SU-DHL-6 (cell line): ENCODE measurements around the gene TRIM54.

Source experiments
- H2AFZ ChIP-seq: fragments of 200-600 bp; sonication (generic); 2 replicates; pipeline ENCODE4 v1.6.1; 2014; ENCODE audit warnings: low read depth, mild to moderate bottlenecking, moderate library complexity, mixed read lengths, antibody characterized with exemption, low read length; ENCODE audit not compliant: severe bottlenecking
- H3F3A ChIP-seq: fragments of 200-600 bp; shearing (Covaris generic); 2 replicates; pipeline ENCODE4 v1.6.0; 2016; ENCODE audit warnings: antibody characterized with exemption, mild to moderate bottlenecking; ENCODE audit not compliant: insufficient read depth
- H3K27ac ChIP-seq: fragments of 200-600 bp; sonication (generic); 2 replicates; pipeline ENCODE4 v1.5.1; 2016; ENCODE audit warnings: low read depth, mild to moderate bottlenecking, low read length, moderate library complexity, mixed read lengths
- H3K27me3 ChIP-seq: fragments of 200-600 bp; sonication (generic), shearing (Covaris generic); 2 replicates; pipeline ENCODE4 v1.6.0; 2014; ENCODE audit warnings: mild to moderate bottlenecking, low read length
- H3K36me3 ChIP-seq: fragments of 200-600 bp; sonication (generic); 2 replicates; pipeline ENCODE4 v1.6.1; 2014; ENCODE audit warnings: mild to moderate bottlenecking, low read length, mixed read lengths
- H3K4me2 ChIP-seq: fragments of 300-600, 200-600 bp; shearing (Covaris generic), sonication (generic); 2 replicates; pipeline ENCODE4 v1.6.0; 2014; ENCODE audit warnings: low read length, low read depth, mild to moderate bottlenecking; ENCODE audit not compliant: poor library complexity, severe bottlenecking
- H3K4me3 ChIP-seq: fragments of 200-600 bp; sonication (generic); 2 replicates; pipeline ENCODE4 v1.5.1; 2014; ENCODE audit warnings: antibody characterized with exemption, low read length, mild to moderate bottlenecking, mixed read lengths; ENCODE audit not compliant: insufficient read depth, poor library complexity, severe bottlenecking
- H3K79me2 ChIP-seq: fragments of 200-600 bp; sonication (generic); 2 replicates; pipeline ENCODE4 v1.6.1; 2014; ENCODE audit warnings: mild to moderate bottlenecking, low read length, moderate library complexity; ENCODE audit not compliant: insufficient read depth
- H3K9ac ChIP-seq: fragments of 200-600 bp; sonication (generic); 2 replicates; pipeline ENCODE4 v1.7.0; 2014; ENCODE audit warnings: mild to moderate bottlenecking, low read length
- H3K9me2 ChIP-seq: fragments of 200-600 bp; sonication (generic); replicated peaks from 2 replicates; pipeline ENCODE4 v1.6.1; 2014; ENCODE audit warnings: low read length; ENCODE audit not compliant: insufficient read depth
- H3K9me3 ChIP-seq: fragments of 200-600 bp; sonication (generic); 2 replicates; pipeline ENCODE4 v1.6.1; 2014; ENCODE audit warnings: low read length, mixed read lengths; ENCODE audit not compliant: insufficient read depth
- H4K20me1 ChIP-seq: fragments of 200-600 bp; sonication (generic); 2 replicates; pipeline ENCODE4 v1.6.1; 2014; ENCODE audit warnings: low read depth, mild to moderate bottlenecking, antibody characterized with exemption, low read length, moderate library complexity, mixed read lengths
- EZH2phosphoT487 ChIP-seq: fragments of 200-600 bp; sonication (generic), shearing (Covaris generic); conservative IDR thresholded peaks from 2 replicates; pipeline ENCODE4 v1.6.1; 2018; ENCODE audit warnings: mild to moderate bottlenecking, antibody characterized with exemption, low read length, moderate library complexity, mixed read lengths
- TF ChIP-seq, protein P1 (sequence below): fragments of 200-600 bp; sonication (generic); IDR thresholded peaks from one replicate; pipeline ENCODE4 v1.5.1; 2017; ENCODE audit warnings: antibody characterized with exemption, mild to moderate bottlenecking, low read length, moderate library complexity; ENCODE audit not compliant: insufficient read depth, poor library complexity, severe bottlenecking

TRIM54 gene

GRCh38 chr2:27243391-27244130 is 38.7 kb upstream of the TRIM54 start:
- Histone ChIP-seq H3K9me2 (no peaks in the 10 kb centered on the region), H3K27ac (no peak overlapping the region), H3F3A (peaks cover 15% of the 10 kb centered on the region; the same call in 1 of the 2 replicates), H3K4me2 (no peak overlapping the region), H3K79me2 (no peaks in the 10 kb centered on the region), H3K4me3 (no peak overlapping the region), H3K27me3 (no peaks in the 10 kb centered on the region), H3K9me3 (no peaks in the 10 kb centered on the region), H3K9ac (no peak overlapping the region), H3K36me3 (no peaks in the 10 kb centered on the region; the same call in 1 of the 2 replicates), H2AFZ (no peak overlapping the region), H4K20me1 (no peaks in the 10 kb centered on the region)
- TF ChIP-seq, protein P1, sequence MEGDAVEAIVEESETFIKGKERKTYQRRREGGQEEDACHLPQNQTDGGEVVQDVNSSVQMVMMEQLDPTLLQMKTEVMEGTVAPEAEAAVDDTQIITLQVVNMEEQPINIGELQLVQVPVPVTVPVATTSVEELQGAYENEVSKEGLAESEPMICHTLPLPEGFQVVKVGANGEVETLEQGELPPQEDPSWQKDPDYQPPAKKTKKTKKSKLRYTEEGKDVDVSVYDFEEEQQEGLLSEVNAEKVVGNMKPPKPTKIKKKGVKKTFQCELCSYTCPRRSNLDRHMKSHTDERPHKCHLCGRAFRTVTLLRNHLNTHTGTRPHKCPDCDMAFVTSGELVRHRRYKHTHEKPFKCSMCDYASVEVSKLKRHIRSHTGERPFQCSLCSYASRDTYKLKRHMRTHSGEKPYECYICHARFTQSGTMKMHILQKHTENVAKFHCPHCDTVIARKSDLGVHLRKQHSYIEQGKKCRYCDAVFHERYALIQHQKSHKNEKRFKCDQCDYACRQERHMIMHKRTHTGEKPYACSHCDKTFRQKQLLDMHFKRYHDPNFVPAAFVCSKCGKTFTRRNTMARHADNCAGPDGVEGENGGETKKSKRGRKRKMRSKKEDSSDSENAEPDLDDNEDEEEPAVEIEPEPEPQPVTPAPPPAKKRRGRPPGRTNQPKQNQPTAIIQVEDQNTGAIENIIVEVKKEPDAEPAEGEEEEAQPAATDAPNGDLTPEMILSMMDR, result no peak
- no peak for TF ChIP-seq EZH2phosphoT487

GRCh38 chr2:27245116-27245515 is 37.1 kb upstream of the TRIM54 start:
- no peak overlapping the region for H3K4me3 ChIP-seq
- H3K9me2 ChIP-seq, result no peaks in the 10 kb centered on the region
- H4K20me1 ChIP-seq, result no peaks in the 10 kb centered on the region
- no peak overlapping the region for H3K4me2 ChIP-seq
- no peak overlapping the region for H3K27ac ChIP-seq
- H2AFZ ChIP-seq, result no peak overlapping the region
- no peaks in the 10 kb centered on the region for H3K36me3 ChIP-seq
- peaks cover 15% of the 10 kb centered on the region; the same call in 1 of the 2 replicates for H3F3A ChIP-seq
- no peaks in the 10 kb centered on the region for H3K27me3 ChIP-seq
- H3K9ac ChIP-seq, result no peak overlapping the region
- TF ChIP-seq EZH2phosphoT487, result no peak
- TF ChIP-seq, protein P1, result no peak
- no peaks in the 10 kb centered on the region for H3K9me3 ChIP-seq
- H3K79me2 ChIP-seq, result no peaks in the 10 kb centered on the region

DNA sequence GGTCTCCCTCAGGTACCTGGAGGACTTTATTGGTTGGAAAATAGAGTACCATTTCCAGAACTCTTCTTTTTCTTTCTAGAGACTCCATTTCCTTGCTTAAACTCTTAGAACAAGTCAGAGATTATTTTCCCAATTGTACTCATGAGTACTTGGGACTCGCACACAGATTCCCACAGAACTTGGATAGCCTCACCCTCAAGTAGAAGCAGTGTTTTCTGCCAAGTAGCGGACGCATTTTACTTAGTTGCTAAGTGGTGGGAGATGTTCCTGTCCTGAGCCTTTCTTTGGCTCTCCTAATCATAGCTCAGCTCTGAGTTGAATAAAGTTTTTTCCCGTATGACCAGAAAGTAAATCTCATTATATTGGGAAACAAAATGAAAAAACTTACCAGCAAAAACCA is 36.6 kb upstream of the TRIM54 start:
- Histone ChIP-seq H3K27ac (no peak overlapping the region), H2AFZ (no peak overlapping the region), H3K36me3 (no peaks in the 10 kb centered on the region), H3K9me2 (no peaks in the 10 kb centered on the region), H3K4me2 (no peak overlapping the region), H3K27me3 (no peaks in the 10 kb centered on the region), H4K20me1 (no peaks in the 10 kb centered on the region), H3F3A (peaks cover 15% of the 10 kb centered on the region; the same call in 1 of the 2 replicates), H3K4me3 (no peak overlapping the region), H3K79me2 (no peaks in the 10 kb centered on the region), H3K9me3 (no peaks in the 10 kb centered on the region), H3K9ac (no peak overlapping the region)
- TF ChIP-seq, protein P1, result no peak
